Activated B cell treated with CpG ODN at 0.5 μM for 24 hours (primary cell): ENCODE data around the gene PPP2R2B. TPM values are rescaled to one million over a fixed set of nuclear protein-coding genes. Genes with fewer than 3 reads are reported as not detected.

Experiments used
- ATAC-seq: fragments of 200-7000 bp; cut with Tn5 transposase; one replicate; pipeline ENCODE4 v1.10.0; 2021; ENCODE audit warnings: low read depth, mild to moderate bottlenecking, moderate library complexity
- CTCF ChIA-PET: fragments of 350-600 bp; sonication (Branson Sonifier 250); formaldehyde crosslinking; loops from one replicate; lab custom pipeline; 2021; ENCODE audit warnings: antibody characterized with exemption; lab: Charles Lee
- POLR2A ChIA-PET: fragments of 350-600 bp; sonication (Branson Sonifier 250); formaldehyde crosslinking; loops from one replicate; lab custom pipeline; 2021; ENCODE audit warnings: antibody characterized with exemption; lab: Charles Lee
- DNase-seq: peaks from one replicate; pipeline ENCODE4 v3.0.0; 2022
- H3K27ac Mint-ChIP-seq: one replicate; pipeline ENCODE4 v1.8.0; 2020; ENCODE audit warnings: mixed read lengths
- H3K27me3 Mint-ChIP-seq: one replicate; pipeline ENCODE4 v1.8.0; 2021; ENCODE audit warnings: mixed read lengths
- H3K36me3 Mint-ChIP-seq: one replicate; pipeline ENCODE4 v1.8.0; 2021; ENCODE audit warnings: low read depth, mixed read lengths
- H3K4me1 Mint-ChIP-seq: one replicate; pipeline ENCODE4 v1.8.0; 2021; ENCODE audit warnings: mixed read lengths
- H3K4me3 Mint-ChIP-seq: one replicate; pipeline ENCODE4 v1.8.0; 2020; ENCODE audit warnings: mild to moderate bottlenecking, mixed read lengths
- H3K9me3 Mint-ChIP-seq: one replicate; pipeline ENCODE4 v1.8.0; 2020; ENCODE audit warnings: mixed read lengths
- CTCF ChIP-seq: fragments of 200-600 bp; IDR thresholded peaks from one replicate; pipeline ENCODE4 v1.8.0; 2022; ENCODE audit warnings: antibody characterized with exemption, mild to moderate bottlenecking
- intact Hi-C: fragments of 100-400 bp; cut with micrococcal nuclease; formaldehyde crosslinking; loops from one replicate; pipeline ENCODE4 v1.15.1; 2024
- total RNA-seq: library from RNA; stranded (reverse); gene quantifications from 2 replicates; pipeline ENCODE4 v1.2.3, GENCODE V29; 2022

PPP2R2B gene
- total RNA-seq, 1 donor from 2014 or later = not detected

- ChIA-PET POLR2A (no interaction called here), CTCF (no interaction called here)
- intact Hi-C loops = no loop called here
- H3K27ac Mint-ChIP-seq = no peak overlapping the region
- H3K4me1 Mint-ChIP-seq = no peaks in the 10 kb centered on the region
- no peaks in the 10 kb centered on the region for H3K27me3 Mint-ChIP-seq
- no peak overlapping the region for H3K4me3 Mint-ChIP-seq
- no peaks in the 10 kb centered on the region for H3K36me3 Mint-ChIP-seq
- no peaks in the 10 kb centered on the region for H3K9me3 Mint-ChIP-seq
- TF ChIP-seq CTCF = no peak
- no peak for DNase-seq
- no peak for ATAC-seq
Measured at GRCh38 chr5:146778795-146779194, 99.8 kb downstream of the PPP2R2B start.

GRCh38 chr5:146778261-146778660 is 100.3 kb downstream of the PPP2R2B start:
- Mint-ChIP-seq H3K4me3 (no peak overlapping the region), H3K36me3 (no peaks in the 10 kb centered on the region), H3K9me3 (no peaks in the 10 kb centered on the region), H3K27ac (no peak overlapping the region), H3K27me3 (no peaks in the 10 kb centered on the region), H3K4me1 (no peaks in the 10 kb centered on the region)
- TF ChIP-seq CTCF = no peak
- intact Hi-C loops = no loop called here
- no peak for ATAC-seq
- POLR2A ChIA-PET = no interaction called here
- no peak for DNase-seq
- CTCF ChIA-PET = no interaction called here

- ATAC-seq (no peak), DNase-seq (no peak)
- no peaks in the 10 kb centered on the region for H3K4me1 Mint-ChIP-seq
- no peak overlapping the region for H3K4me3 Mint-ChIP-seq
- POLR2A ChIA-PET = no interaction called here
- CTCF ChIA-PET = no interaction called here
- intact Hi-C loops = no loop called here
- H3K27ac Mint-ChIP-seq = no peak overlapping the region
- no peak for TF ChIP-seq CTCF
- H3K9me3 Mint-ChIP-seq = no peaks in the 10 kb centered on the region
- no peaks in the 10 kb centered on the region for H3K36me3 Mint-ChIP-seq
- H3K27me3 Mint-ChIP-seq = no peaks in the 10 kb centered on the region
Measured at GRCh38 chr5:146772881-146773466, 105.6 kb downstream of the PPP2R2B start.

GRCh38 chr5:146770980-146771379 is 107.6 kb downstream of the PPP2R2B start:
- ChIA-PET POLR2A (no interaction called here), CTCF (no interaction called here)
- no peaks in the 10 kb centered on the region for H3K4me1 Mint-ChIP-seq
- H3K36me3 Mint-ChIP-seq = no peaks in the 10 kb centered on the region
- DNase-seq (no peak), ATAC-seq (no peak)
- H3K4me3 Mint-ChIP-seq = no peak overlapping the region
- H3K9me3 Mint-ChIP-seq = no peaks in the 10 kb centered on the region
- H3K27ac Mint-ChIP-seq = no peak overlapping the region
- peaks cover 2% of the 10 kb centered on the region for H3K27me3 Mint-ChIP-seq
- intact Hi-C loops = no loop called here
- no peak for TF ChIP-seq CTCF

- no peak for DNase-seq
- TF ChIP-seq CTCF = no peak
- H3K9me3 Mint-ChIP-seq = no peaks in the 10 kb centered on the region
- ATAC-seq = no peak
- H3K36me3 Mint-ChIP-seq = no peaks in the 10 kb centered on the region
- H3K27me3 Mint-ChIP-seq = peaks cover 2% of the 10 kb centered on the region
- ChIA-PET CTCF (no interaction called here), POLR2A (no interaction called here)
- H3K4me3 Mint-ChIP-seq = no peak overlapping the region
- no peak overlapping the region for H3K27ac Mint-ChIP-seq
- H3K4me1 Mint-ChIP-seq = no peaks in the 10 kb centered on the region
- intact Hi-C loops = no loop called here
Measured at GRCh38 chr5:146770546-146770945, 108.0 kb downstream of the PPP2R2B start.
